B cell (primary cell): ENCODE measurements around the gene KCNJ10. TPM values are rescaled to one million over a fixed set of nuclear protein-coding genes. Genes with fewer than 3 reads are reported as not detected.

Experiments used
- ATAC-seq: fragments of 200-7000 bp; cut with Tn5 transposase; one replicate; pipeline ENCODE4 v1.10.0; 2021; ENCODE audit warnings: low read depth, mild to moderate bottlenecking, moderate number of reproducible peaks, moderate library complexity
- CTCF ChIA-PET: fragments of 350-600 bp; sonication (Branson Sonifier 250); formaldehyde crosslinking; loops from one replicate; lab custom pipeline; 2021; ENCODE audit warnings: antibody characterized with exemption, inconsistent platforms; lab: Charles Lee
- POLR2A ChIA-PET: fragments of 350-600 bp; sonication (Branson Sonifier 250); formaldehyde crosslinking; loops from one replicate; lab custom pipeline; 2021; ENCODE audit warnings: antibody characterized with exemption; lab: Charles Lee
- DNase-seq: peaks from one replicate; pipeline ENCODE4 v3.0.0; 2013
- H2AFZ ChIP-seq: 2 replicates; pipeline ENCODE4 v1.6.1; 2012; ENCODE audit warnings: mild to moderate bottlenecking, low read depth, low read length; ENCODE audit not compliant: insufficient read depth, poor library complexity, severe bottlenecking
- H3K27ac ChIP-seq, 2 donors: 1 replicate in 1 of 2; 2 replicates in 1 of 2; pipeline ENCODE4 v1.5.1; 2012 to 2013; ENCODE audit warnings: low read length in 2 of 2, mild to moderate bottlenecking in 2 of 2, moderate library complexity in 1 of 2
- H3K27me3 ChIP-seq, 4 experiments: fragments of 200-600 bp in 1 of 4; sonication (generic) in 1 of 4; replicated peaks in 1 of 4; 1 replicate in 2 of 4; 2 replicates in 2 of 4; pipeline versions ENCODE4 v1.6.1 to v1.7.0; 2013 to 2016; ENCODE audit warnings: low read length in 3 of 4, mild to moderate bottlenecking in 2 of 4, mixed read lengths in 1 of 4, moderate library complexity in 1 of 4; ENCODE audit not compliant: insufficient read depth in 4 of 4, control insufficient read depth in 3 of 4; ENCODE audit errors: control extremely low read depth in 1 of 4
- H3K36me3 ChIP-seq, 2 experiments: replicated peaks in 1 of 2; 1 replicate in 1 of 2; 2 replicates in 1 of 2; pipeline versions ENCODE4 v1.6.1 to v1.7.1; 2013; ENCODE audit warnings: low read length in 1 of 2; ENCODE audit not compliant: insufficient read depth in 2 of 2, control insufficient read depth in 1 of 2; ENCODE audit errors: control extremely low read depth in 1 of 2, extremely low read depth in 1 of 2
- H3K4me1 ChIP-seq, 2 donors: fragments of 200-600 bp in 1 of 2; sonication (generic) in 1 of 2; 1 replicate in 1 of 2; 2 replicates in 1 of 2; pipeline versions ENCODE4 v1.5.1 to v1.6.1; 2013 to 2017; ENCODE audit warnings: low read length in 2 of 2; ENCODE audit not compliant: control insufficient read depth in 2 of 2, insufficient read depth in 2 of 2
- H3K4me2 ChIP-seq: replicated peaks from 2 replicates; pipeline ENCODE3; 2012; ENCODE audit warnings: mild to moderate bottlenecking, low read depth, low read length; ENCODE audit not compliant: poor library complexity, severe bottlenecking
- H3K4me3 ChIP-seq, 5 experiments: fragments of 200-600 bp in 1 of 5; sonication (generic) in 1 of 5; 1 replicate in 3 of 5; 2 replicates in 2 of 5; pipeline versions ENCODE4 v1.5.1 to v1.7.0; 2011 to 2016; ENCODE audit warnings: low read length in 4 of 5, mild to moderate bottlenecking in 4 of 5, low read depth in 2 of 5, control low read depth in 1 of 5, moderate library complexity in 1 of 5; ENCODE audit not compliant: insufficient read depth in 1 of 5; ENCODE audit errors: control extremely low read depth in 1 of 5, extremely low read depth in 1 of 5
- H3K79me2 ChIP-seq: fragments of 200-600 bp; sonication (generic); one replicate; pipeline ENCODE4 v1.6.0; 2016; ENCODE audit warnings: low read length; ENCODE audit not compliant: control insufficient read depth, insufficient read depth
- H3K9ac ChIP-seq: fragments of 200-600 bp; sonication (generic); 2 replicates; pipeline ENCODE4 v1.6.1; 2017; ENCODE audit warnings: mild to moderate bottlenecking, low read length, moderate library complexity
- H3K9me3 ChIP-seq, 3 donors: one replicate each; pipeline versions ENCODE4 v1.6.1 to v1.7.1; 2013; ENCODE audit warnings: low read length in 2 of 3; ENCODE audit not compliant: control insufficient read depth in 2 of 3, insufficient read depth in 1 of 3; ENCODE audit errors: control extremely low read depth in 1 of 3
- H4K20me1 ChIP-seq: 2 replicates; pipeline ENCODE4 v1.6.0; 2012; ENCODE audit warnings: mild to moderate bottlenecking, low read length; ENCODE audit not compliant: insufficient read depth, control insufficient read depth, poor library complexity, severe bottlenecking
- H3K27ac Mint-ChIP-seq: one replicate; pipeline ENCODE4 v1.8.0; 2021; ENCODE audit warnings: mixed read lengths
- H3K27me3 Mint-ChIP-seq: one replicate; pipeline ENCODE4 v1.8.0; 2021; ENCODE audit warnings: mixed read lengths
- H3K4me1 Mint-ChIP-seq: one replicate; pipeline ENCODE4 v1.8.0; 2021; ENCODE audit warnings: mixed read lengths
- H3K4me3 Mint-ChIP-seq: one replicate; pipeline ENCODE4 v1.8.0; 2021; ENCODE audit warnings: mixed read lengths
- H3K9me3 Mint-ChIP-seq: one replicate; pipeline ENCODE4 v1.8.0; 2022; ENCODE audit warnings: mixed read lengths; ENCODE audit not compliant: insufficient read depth
- EZH2 ChIP-seq: IDR thresholded peaks from 2 replicates; pipeline ENCODE4 v1.6.1; 2012; ENCODE audit warnings: borderline replicate concordance, low read depth, mild to moderate bottlenecking, moderate library complexity, low read length; ENCODE audit not compliant: insufficient read depth, poor library complexity, severe bottlenecking
- WGBS: methylation state at CpG from one replicate; pipeline ENCODE4 v1.1.5; 2013; ENCODE audit warnings: missing lambda C conversion rate; ENCODE audit not compliant: insufficient coverage; 5-methylcytosine and 5-hydroxymethylcytosine counted together
- intact Hi-C: fragments of 100-400 bp; cut with micrococcal nuclease; formaldehyde crosslinking; loops from one replicate; pipeline ENCODE4 v1.10.0; 2022
- polyA plus RNA-seq: library from polyadenylated mRNA; depleted of rRNA; stranded (reverse); fragments of >200 nt; gene quantifications from 2 replicates; pipeline ENCODE4 v1.2.3, GENCODE V29; 2012
- total RNA-seq, 2 donors: library from RNA; stranded (reverse); fragments of 120-200 nt in 1 of 2; gene quantifications; 1 replicate in 1 of 2; 2 replicates in 1 of 2; pipeline versions ENCODE4 v1.2.3 to v1.2.4, GENCODE V29; 2013 to 2022
- TF ChIP-seq, protein P1 (sequence below): fragments of 200-600 bp; IDR thresholded peaks from one replicate; pipeline ENCODE4 v1.8.0; 2022; ENCODE audit warnings: antibody characterized with exemption, mild to moderate bottlenecking

KCNJ10 gene
- total and polyA plus RNA-seq, 2 donors (not counting 1 experiment from before 2014, with no cell fraction given), result not detected

DNA sequence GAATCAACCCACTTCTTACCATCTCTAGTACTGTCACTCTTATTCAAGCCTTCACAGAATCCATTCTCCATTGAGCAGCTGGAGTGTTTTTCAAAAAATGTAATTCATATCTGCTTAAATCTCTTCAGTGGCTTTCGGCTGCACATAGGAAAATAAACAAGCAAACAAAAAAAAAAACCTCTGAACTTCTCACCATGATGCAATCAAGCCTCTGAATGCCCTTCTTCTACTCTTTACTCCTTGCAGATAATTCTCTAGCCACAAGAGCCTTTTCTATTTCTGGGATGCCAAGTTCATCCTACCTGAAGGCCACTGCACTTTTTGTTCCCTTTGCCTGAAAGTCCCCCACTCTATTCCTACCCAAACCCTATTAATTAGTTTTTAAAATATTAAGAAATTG is 52.4 kb downstream of the KCNJ10 start:
- DNase-seq (no peak), ATAC-seq (no peak)
- H3K4me2 ChIP-seq, result no peak overlapping the region
- no peaks in the 10 kb centered on the region for H3K9me3 ChIP-seq
- Mint-ChIP-seq H3K27ac (no peak overlapping the region), H3K27me3 (peaks cover 25% of the 10 kb centered on the region), H3K4me3 (no peak overlapping the region), H3K4me1 (no peaks in the 10 kb centered on the region), H3K9me3 (no peaks in the 10 kb centered on the region)
- H3K27ac ChIP-seq, result no peak overlapping the region
- H4K20me1 ChIP-seq, result no peaks in the 10 kb centered on the region
- H2AFZ ChIP-seq, result no peak overlapping the region
- POLR2A ChIA-PET, result no interaction called here
- WGBS, result 90% methylated on average over 1 of the region's 1 CpG
- H3K9ac ChIP-seq, result no peak overlapping the region
- no peaks in the 10 kb centered on the region for H3K79me2 ChIP-seq
- TF ChIP-seq, protein P1, sequence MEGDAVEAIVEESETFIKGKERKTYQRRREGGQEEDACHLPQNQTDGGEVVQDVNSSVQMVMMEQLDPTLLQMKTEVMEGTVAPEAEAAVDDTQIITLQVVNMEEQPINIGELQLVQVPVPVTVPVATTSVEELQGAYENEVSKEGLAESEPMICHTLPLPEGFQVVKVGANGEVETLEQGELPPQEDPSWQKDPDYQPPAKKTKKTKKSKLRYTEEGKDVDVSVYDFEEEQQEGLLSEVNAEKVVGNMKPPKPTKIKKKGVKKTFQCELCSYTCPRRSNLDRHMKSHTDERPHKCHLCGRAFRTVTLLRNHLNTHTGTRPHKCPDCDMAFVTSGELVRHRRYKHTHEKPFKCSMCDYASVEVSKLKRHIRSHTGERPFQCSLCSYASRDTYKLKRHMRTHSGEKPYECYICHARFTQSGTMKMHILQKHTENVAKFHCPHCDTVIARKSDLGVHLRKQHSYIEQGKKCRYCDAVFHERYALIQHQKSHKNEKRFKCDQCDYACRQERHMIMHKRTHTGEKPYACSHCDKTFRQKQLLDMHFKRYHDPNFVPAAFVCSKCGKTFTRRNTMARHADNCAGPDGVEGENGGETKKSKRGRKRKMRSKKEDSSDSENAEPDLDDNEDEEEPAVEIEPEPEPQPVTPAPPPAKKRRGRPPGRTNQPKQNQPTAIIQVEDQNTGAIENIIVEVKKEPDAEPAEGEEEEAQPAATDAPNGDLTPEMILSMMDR, result no peak
- TF ChIP-seq EZH2, result no peak
- no peak overlapping the region for H3K4me3 ChIP-seq
- peaks cover 0 to 3% (median 1%) of the 10 kb centered on the region in 4 experiments for H3K27me3 ChIP-seq
- intact Hi-C loops, result no loop called here
- H3K4me1 ChIP-seq, result no peaks in the 10 kb centered on the region
- H3K36me3 ChIP-seq, result no peaks in the 10 kb centered on the region
- CTCF ChIA-PET, result interaction anchor here (1.1 to 8.3 kb wide), 3 partner anchors 11 to 26 kb away, joined by 3 to 66 read pairs (median 3); partner anchors contain the start of gene PIGM

DNA sequence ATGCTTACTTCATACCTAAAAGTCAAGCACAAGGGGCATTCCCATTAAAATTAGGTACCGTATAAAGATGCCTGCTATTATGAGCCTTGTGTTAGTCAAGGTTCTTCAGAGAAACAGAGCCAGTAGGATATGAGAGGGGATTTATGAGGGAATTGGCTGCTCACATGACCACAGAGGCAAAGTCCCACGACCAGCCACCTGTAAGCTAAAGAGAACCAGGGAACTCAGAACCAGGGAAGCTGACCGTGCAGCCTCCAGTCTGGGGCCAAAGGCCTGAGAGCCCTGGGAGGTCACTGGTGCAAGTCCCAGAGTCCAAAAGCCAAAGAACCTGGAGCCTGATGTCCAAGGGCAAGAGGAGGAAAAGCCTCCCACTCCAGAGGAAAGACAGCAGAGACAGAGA is 58.2 kb downstream of the KCNJ10 start:
- H3K9ac ChIP-seq, result no peak overlapping the region

More for the DNA sequence above, 58.2 kb downstream of the KCNJ10 start:
- Mint-ChIP-seq H3K4me3 (no peak overlapping the region), H3K27ac (no peak overlapping the region), H3K9me3 (no peaks in the 10 kb centered on the region), H3K27me3 (peaks cover 29% of the 10 kb centered on the region), H3K4me1 (no peaks in the 10 kb centered on the region)
- Histone ChIP-seq H2AFZ (no peak overlapping the region), H3K79me2 (no peaks in the 10 kb centered on the region), H3K27me3 (peaks cover 0 to 7% (median 3%) of the 10 kb centered on the region in 4 experiments), H4K20me1 (no peaks in the 10 kb centered on the region), H3K4me3 (no peak overlapping the region), H3K9me3 (no peaks in the 10 kb centered on the region), H3K27ac (no peak overlapping the region), H3K36me3 (no peaks in the 10 kb centered on the region), H3K4me1 (no peaks in the 10 kb centered on the region), H3K4me2 (no peak overlapping the region)
- intact Hi-C loops, result no loop called here
- 69% methylated on average over 2 of the region's 3 CpGs for WGBS
- ATAC-seq (no peak), DNase-seq (no peak)
- TF ChIP-seq EZH2, result no peak
- TF ChIP-seq, protein P1, result no peak
- ChIA-PET CTCF (no interaction called here), POLR2A (no interaction called here)
